Stimulated activated CD4-positive, alpha-beta T cell treated with anti-CD3 and anti-CD28 coated beads, Interleukin-15, amount 100 ng/mL, for 24 hours (primary cell): Measurements from ENCODE around the gene STX10.
A peak's percentile ranks its signal among the peaks of the same experiment; 100 is the strongest.
"Not testable (repeated sequence)": the region's sequence is repeated elsewhere in the genome, so short reads cannot be mapped to it uniquely, and the experiment has no call there.

Experiments used
- DNase-seq: peaks from one replicate; pipeline ENCODE4 v3.0.0-alpha.2; 2020

Gene STX10

GRCh38 chr19:13150187-13150930 is at the start of gene STX10, which contains the start of gene IER2:
Gene STX10, minus strand, starts transcription at chr19:13150375. Its CDS starts 202 bp downstream, at chr19:13150173.
Gene IER2, plus strand, starts transcription at chr19:13150411. Its CDS starts 2,776 bp downstream, at chr19:13153187.
- peak; percentile 95 for DNase-seq

- DNase-seq = no peak
Observed at GRCh38 chr19:13198634-13199033, 48.5 kb upstream of the STX10 start.

- peak; percentile 69 for DNase-seq
Observed at GRCh38 chr19:13195678-13196077, 45.5 kb upstream of the STX10 start.

GRCh38 chr19:13190781-13191540 is 40.8 kb upstream of the STX10 start:
- DNase-seq = peak; percentile 68

GRCh38 chr19:13189600-13189999 is 39.4 kb upstream of the STX10 start:
- DNase-seq = no peak

- no peak for DNase-seq
Observed at GRCh38 chr19:13187419-13187818, 37.2 kb upstream of the STX10 start.

GRCh38 chr19:13186688-13187087 is 36.5 kb upstream of the STX10 start:
- DNase-seq = not testable (repeated sequence)

GRCh38 chr19:13185763-13186657 is 35.8 kb upstream of the STX10 start:
- not testable (repeated sequence) for DNase-seq

- not testable (repeated sequence) for DNase-seq
Observed at GRCh38 chr19:13184926-13185325, 34.8 kb upstream of the STX10 start.

- DNase-seq = peak; percentile 46
Observed at GRCh38 chr19:13181747-13182388, 31.7 kb upstream of the STX10 start.

GRCh38 chr19:13178291-13178690 is 28.1 kb upstream of the STX10 start:
- DNase-seq = not testable (repeated sequence)

GRCh38 chr19:13177584-13177983 is 27.4 kb upstream of the STX10 start:
- DNase-seq = not testable (repeated sequence)

GRCh38 chr19:13176345-13176744 is 26.2 kb upstream of the STX10 start:
- no peak for DNase-seq

GRCh38 chr19:13173139-13173737 is 23.1 kb upstream of the STX10 start:
- DNase-seq = no peak

GRCh38 chr19:13172346-13173138 is 22.4 kb upstream of the STX10 start:
- peak; percentile 87 for DNase-seq

GRCh38 chr19:13171146-13171545 is 21.0 kb upstream of the STX10 start:
- DNase-seq = no peak

GRCh38 chr19:13169769-13170168 is 19.6 kb upstream of the STX10 start:
- no peak for DNase-seq

GRCh38 chr19:13166151-13166550 is 16.0 kb upstream of the STX10 start:
- not testable (repeated sequence) for DNase-seq

- no peak for DNase-seq
Observed at GRCh38 chr19:13165162-13165997, 15.2 kb upstream of the STX10 start.
